Caco-2 (cell line): ENCODE results near the gene NTHL1. TPM values are rescaled to one million over a fixed set of nuclear protein-coding genes. Genes with fewer than 3 reads are reported as not detected.

Experiments
- BruUV-seq: library from RNA; stranded (reverse); fragments of 400-500 nt; replicated peaks from 2 replicates; lab custom pipeline; 2021; lab: Mats Ljungman, UMichigan
- CTCF ChIA-PET: fragments of 300-600 bp; sonication (Branson Sonifier 250); formaldehyde crosslinking; loops from one replicate; lab custom pipeline; 2022; ENCODE audit warnings: antibody characterized with exemption; lab: Charles Lee
- POLR2A ChIA-PET: fragments of 300-600 bp; sonication (Branson Sonifier 250); formaldehyde crosslinking; loops from one replicate; lab custom pipeline; 2022; ENCODE audit warnings: antibody characterized with exemption; lab: Charles Lee
- DNase-seq, 2 experiments: peaks; one replicate each; pipeline versions ENCODE4 v3.0.0 to v3.0.0-alpha.2; 2020 to 2022
- H3K27me3 ChIP-seq: replicated peaks from 2 replicates; pipeline ENCODE4 v1.6.0; 2011; ENCODE audit warnings: low read length; ENCODE audit not compliant: control insufficient read depth, insufficient read depth
- H3K36me3 ChIP-seq: 2 replicates; pipeline ENCODE4 v1.5.1; 2011; ENCODE audit warnings: low read length; ENCODE audit not compliant: control insufficient read depth, insufficient read depth
- H3K4me1 ChIP-seq: fragments of 250-450 bp; sonication (Bioruptor Pico); 2 replicates; pipeline ENCODE4 v1.5.1; 2020; ENCODE audit warnings: mild to moderate bottlenecking
- H3K4me3 ChIP-seq: 2 replicates; pipeline ENCODE4 v1.5.1; 2011; ENCODE audit warnings: low read depth, mild to moderate bottlenecking, control low read depth, low read length
- H3K9me3 ChIP-seq: fragments of 250-450 bp; sonication (Bioruptor Pico); 2 replicates; pipeline ENCODE4 v1.5.1; 2020; ENCODE audit warnings: mild to moderate bottlenecking, moderate library complexity
- H3K27ac Mint-ChIP-seq: one replicate; pipeline ENCODE4 v1.8.0; 2022; ENCODE audit warnings: mixed read lengths; ENCODE audit not compliant: unreplicated experiment
- H3K27me3 Mint-ChIP-seq: one replicate; pipeline ENCODE4 v1.8.0; 2022; ENCODE audit warnings: mixed read lengths; ENCODE audit not compliant: insufficient read depth, unreplicated experiment
- H3K36me3 Mint-ChIP-seq: one replicate; pipeline ENCODE4 v1.8.0; 2022; ENCODE audit warnings: mild to moderate bottlenecking, mixed read lengths; ENCODE audit not compliant: insufficient read depth, unreplicated experiment
- H3K4me1 Mint-ChIP-seq: one replicate; pipeline ENCODE4 v1.8.0; 2022; ENCODE audit warnings: low read depth, mixed read lengths; ENCODE audit not compliant: unreplicated experiment
- H3K4me3 Mint-ChIP-seq: one replicate; pipeline ENCODE4 v1.8.0; 2022; ENCODE audit warnings: mild to moderate bottlenecking, moderate library complexity, mixed read lengths; ENCODE audit not compliant: unreplicated experiment
- H3K9me3 Mint-ChIP-seq: one replicate; pipeline ENCODE4 v1.8.0; 2022; ENCODE audit warnings: mixed read lengths; ENCODE audit not compliant: unreplicated experiment
- intact Hi-C: fragments of 100-400 bp; cut with micrococcal nuclease; formaldehyde crosslinking; loops from one replicate; pipeline ENCODE4 v1.10.0; 2022; ENCODE audit not compliant: unreplicated experiment
- total RNA-seq: library from RNA; stranded (reverse); gene quantifications from 2 replicates; pipeline ENCODE4 v1.2.3, GENCODE V29; 2022
- TF ChIP-seq, protein P1 (sequence below), 2 experiments: fragments of 200-600 bp in 1 of 2; IDR thresholded peaks; 1 replicate in 1 of 2; 2 replicates in 1 of 2; pipeline versions ENCODE4 v1.5.1 to v1.8.0; 2011 to 2022; ENCODE audit warnings: antibody characterized with exemption in 1 of 2, control low read depth in 1 of 2, inconsistent platforms in 1 of 2, low read depth in 1 of 2, low read length in 1 of 2, mild to moderate bottlenecking in 1 of 2, moderate library complexity in 1 of 2; ENCODE audit not compliant: insufficient read depth in 1 of 2, severe bottlenecking in 1 of 2, unreplicated experiment in 1 of 2

Gene NTHL1
- total RNA-seq, 1 experiment from 2014 or later = 38.6 TPM

DNA sequence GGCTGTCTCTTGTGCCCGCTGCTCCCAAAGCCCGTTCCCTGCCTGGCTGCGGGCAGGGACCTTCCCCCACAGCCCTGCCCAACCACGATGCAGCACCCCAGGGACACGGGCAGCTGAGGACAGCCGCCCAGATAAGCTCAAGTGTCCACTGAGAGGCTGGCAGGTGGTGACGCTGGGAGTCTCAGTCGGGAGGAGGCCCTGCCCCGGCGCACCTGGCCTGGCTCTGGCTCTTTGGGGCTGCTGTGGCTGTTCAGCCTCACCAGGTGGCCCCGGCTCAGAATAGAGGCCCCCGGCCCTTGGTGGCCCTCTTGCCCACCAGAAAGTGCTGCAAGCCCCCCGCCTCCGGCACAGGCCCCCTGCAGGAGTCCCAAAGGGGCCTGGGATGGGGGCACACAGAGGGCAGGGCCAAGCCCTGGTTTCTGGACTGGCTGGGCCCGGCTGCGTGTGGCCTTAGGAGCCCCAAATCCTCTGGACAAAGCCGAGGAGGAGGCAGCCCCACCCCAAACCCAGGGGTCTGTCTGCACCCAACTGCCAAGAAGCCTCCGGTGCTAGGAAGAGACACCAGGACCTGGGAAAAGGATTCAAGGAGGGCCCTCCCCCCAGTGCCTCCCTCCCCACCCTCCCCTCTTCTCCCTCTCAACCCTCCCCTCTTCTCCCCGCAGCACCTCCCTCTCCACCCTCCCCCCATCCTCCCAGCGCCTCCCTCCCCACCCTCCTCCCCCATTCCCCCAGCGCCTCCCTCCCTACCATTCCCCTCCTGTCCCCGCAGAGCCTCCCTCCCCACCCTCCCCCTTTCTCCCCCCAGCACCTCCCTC lies 5.3 kb downstream of the NTHL1 start:
- POLR2A ChIA-PET = no interaction called here
- Mint-ChIP-seq H3K9me3 (no peaks in the 10 kb centered on the region), H3K4me3 (no peak overlapping the region), H3K36me3 (peaks cover 16% of the 10 kb centered on the region), H3K27ac (no peak overlapping the region), H3K27me3 (no peaks in the 10 kb centered on the region), H3K4me1 (peaks cover 12% of the 10 kb centered on the region)
- BruUV-seq = no TSS peak
- no peaks in the 10 kb centered on the region for H3K27me3 ChIP-seq
- no peaks in the 10 kb centered on the region for H3K9me3 ChIP-seq
- intact Hi-C loops = no loop called here
- no peak for DNase-seq
- no peaks in the 10 kb centered on the region for H3K36me3 ChIP-seq
- H3K4me1 ChIP-seq = peaks cover 4% of the 10 kb centered on the region; the same call in 1 of the 2 replicates
- TF ChIP-seq, protein P1, sequence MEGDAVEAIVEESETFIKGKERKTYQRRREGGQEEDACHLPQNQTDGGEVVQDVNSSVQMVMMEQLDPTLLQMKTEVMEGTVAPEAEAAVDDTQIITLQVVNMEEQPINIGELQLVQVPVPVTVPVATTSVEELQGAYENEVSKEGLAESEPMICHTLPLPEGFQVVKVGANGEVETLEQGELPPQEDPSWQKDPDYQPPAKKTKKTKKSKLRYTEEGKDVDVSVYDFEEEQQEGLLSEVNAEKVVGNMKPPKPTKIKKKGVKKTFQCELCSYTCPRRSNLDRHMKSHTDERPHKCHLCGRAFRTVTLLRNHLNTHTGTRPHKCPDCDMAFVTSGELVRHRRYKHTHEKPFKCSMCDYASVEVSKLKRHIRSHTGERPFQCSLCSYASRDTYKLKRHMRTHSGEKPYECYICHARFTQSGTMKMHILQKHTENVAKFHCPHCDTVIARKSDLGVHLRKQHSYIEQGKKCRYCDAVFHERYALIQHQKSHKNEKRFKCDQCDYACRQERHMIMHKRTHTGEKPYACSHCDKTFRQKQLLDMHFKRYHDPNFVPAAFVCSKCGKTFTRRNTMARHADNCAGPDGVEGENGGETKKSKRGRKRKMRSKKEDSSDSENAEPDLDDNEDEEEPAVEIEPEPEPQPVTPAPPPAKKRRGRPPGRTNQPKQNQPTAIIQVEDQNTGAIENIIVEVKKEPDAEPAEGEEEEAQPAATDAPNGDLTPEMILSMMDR (IDR thresholded peaks at IDR 0.05; ENCODE audit: insufficient read depth in 1 of 2, low read depth in 1 of 2, low read length in 1 of 2, severe bottlenecking in 1 of 2, unreplicated experiment in 1 of 2) = no peak
- CTCF ChIA-PET = no interaction called here
- no peak overlapping the region for H3K4me3 ChIP-seq

DNA sequence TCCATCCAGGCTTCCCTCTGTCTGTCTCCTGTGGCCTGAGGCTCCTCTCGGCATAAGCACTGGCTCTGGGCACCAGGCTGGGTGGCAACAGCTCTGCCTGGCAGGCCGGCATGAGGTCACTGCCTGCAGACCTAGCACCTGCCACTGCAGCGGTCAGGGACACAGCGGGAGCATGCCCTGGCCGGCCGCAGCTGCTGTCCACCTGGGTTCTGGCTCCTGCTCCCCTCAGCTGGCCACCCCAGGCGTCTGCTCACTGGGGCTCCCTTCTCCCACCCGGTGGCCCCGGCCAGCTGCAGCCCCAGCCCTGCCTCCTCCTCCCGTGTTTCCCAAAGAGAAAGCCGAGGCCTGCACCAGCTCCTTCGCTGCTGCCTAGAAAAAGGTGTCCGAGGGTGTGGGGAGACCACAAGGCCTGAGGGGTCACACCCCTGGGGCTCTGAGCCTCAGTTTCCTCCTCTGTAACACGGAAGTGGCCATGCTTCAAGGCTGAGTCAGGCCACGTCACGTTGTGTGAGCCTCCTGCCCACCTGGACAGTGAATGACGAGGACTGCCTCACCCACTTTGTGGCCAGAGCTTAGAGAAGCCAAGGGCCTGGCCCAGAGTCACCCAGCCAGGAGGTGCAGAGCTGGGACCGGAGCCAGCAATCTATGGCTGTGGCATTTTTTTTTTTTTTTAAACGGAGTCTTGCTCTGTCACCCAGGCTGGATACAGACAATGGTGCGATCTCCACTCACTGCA lies 6.7 kb downstream of the NTHL1 start:
- intact Hi-C loops = no loop called here
- Mint-ChIP-seq H3K9me3 (no peaks in the 10 kb centered on the region), H3K27ac (no peak overlapping the region), H3K4me1 (peaks cover 7% of the 10 kb centered on the region), H3K27me3 (no peaks in the 10 kb centered on the region), H3K36me3 (peaks cover 16% of the 10 kb centered on the region), H3K4me3 (no peak overlapping the region)
- TF ChIP-seq, protein P1 (IDR thresholded peaks at IDR 0.05; ENCODE audit: insufficient read depth in 1 of 2, low read depth in 1 of 2, low read length in 1 of 2, severe bottlenecking in 1 of 2, unreplicated experiment in 1 of 2) = no peak
- H3K4me3 ChIP-seq = no peak overlapping the region
- ChIA-PET POLR2A (interaction anchor here (0.6 to 0.7 kb wide), 2 partner anchors 50 to 76 kb away, joined by 3 to 4 read pairs; partner anchors contain the start of gene RPS2), CTCF (interaction anchor here (0.5 kb wide), 1 partner anchor 217 kb away, joined by 3 read pairs; no protein-coding TSS in a partner anchor)
- H3K4me1 ChIP-seq = peaks cover 10% of the 10 kb centered on the region
- DNase-seq = no peak
- H3K9me3 ChIP-seq = no peaks in the 10 kb centered on the region
- no peaks in the 10 kb centered on the region for H3K36me3 ChIP-seq
- H3K27me3 ChIP-seq = no peaks in the 10 kb centered on the region
- BruUV-seq = no TSS peak

DNA sequence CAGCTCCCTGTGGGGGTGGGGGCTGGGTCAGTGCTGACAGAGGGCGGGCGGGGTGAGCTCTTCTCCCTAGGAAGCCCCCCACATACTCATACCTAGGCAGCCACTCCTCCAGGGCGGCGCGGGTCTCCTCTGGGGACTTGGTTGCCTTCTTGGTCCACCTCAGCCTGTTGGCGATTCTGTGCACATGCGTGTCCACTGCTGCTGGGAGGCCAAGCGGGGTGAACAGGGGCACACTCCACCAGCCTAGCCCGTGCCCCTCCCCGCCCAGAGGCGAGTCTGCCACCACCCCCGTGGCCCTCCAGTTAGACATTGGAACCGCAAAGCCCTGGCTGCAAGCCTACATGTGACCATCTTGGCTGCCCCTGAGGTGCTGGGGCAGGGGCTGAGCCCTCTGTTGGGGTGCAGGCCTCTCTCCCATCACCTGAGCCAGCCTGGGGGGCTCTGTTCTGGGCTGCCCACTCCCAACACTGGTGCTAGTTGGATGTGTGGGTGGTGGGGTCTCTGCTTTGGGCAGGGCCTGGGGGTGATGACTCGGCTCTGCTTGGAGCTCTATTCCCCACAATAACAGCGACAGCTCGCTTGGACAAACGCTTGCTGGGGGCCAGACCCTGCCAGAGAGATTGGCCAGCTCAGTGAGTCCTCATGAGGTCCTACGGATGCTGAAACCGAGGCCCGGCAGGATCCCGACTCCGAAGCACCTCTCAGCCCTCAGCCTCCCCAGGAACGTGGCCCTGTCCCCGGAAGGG lies 7.4 kb downstream of the NTHL1 start:
- DNase-seq = no peak
- no TSS peak for BruUV-seq
- Mint-ChIP-seq H3K4me3 (no peak overlapping the region), H3K36me3 (peaks cover 16% of the 10 kb centered on the region), H3K27me3 (no peaks in the 10 kb centered on the region), H3K4me1 (peaks cover 7% of the 10 kb centered on the region), H3K9me3 (no peaks in the 10 kb centered on the region), H3K27ac (no peak overlapping the region)
- Histone ChIP-seq H3K27me3 (no peaks in the 10 kb centered on the region), H3K9me3 (no peaks in the 10 kb centered on the region), H3K4me3 (no peak overlapping the region), H3K36me3 (no peaks in the 10 kb centered on the region), H3K4me1 (peaks cover 17% of the 10 kb centered on the region)
- intact Hi-C loops = no loop called here
- TF ChIP-seq, protein P1 (IDR thresholded peaks at IDR 0.05; ENCODE audit: insufficient read depth in 1 of 2, low read depth in 1 of 2, low read length in 1 of 2, severe bottlenecking in 1 of 2, unreplicated experiment in 1 of 2) = no peak
- POLR2A ChIA-PET = interaction anchor here (0.6 kb wide), 4 partner anchors 13 to 174 kb away, joined by 3 to 6 read pairs (median 4); partner anchors contain the start of genes NHERF2 and PGP
- CTCF ChIA-PET = interaction anchor here (0.5 to 0.6 kb wide), 2 partner anchors 101 to 216 kb away, joined by 3 read pairs; no protein-coding TSS in a partner anchor
